A549 treated with RU486 at 1 μM for 4 hours (cell line): ENCODE results near the gene ARHGEF40. TPM values are rescaled to one million over a fixed set of nuclear protein-coding genes. Genes with fewer than 3 reads are reported as not detected.

Experiments used
- total RNA-seq: library from RNA; stranded (reverse); fragments of 200-300 nt; extraction: Qiagen RNA extraction; gene quantifications from 5 replicates; pipeline ENCODE4 v1.2.3, GENCODE V29; 2022; ENCODE audit warnings: low read depth

Gene ARHGEF40
- 8.7 to 14.2 TPM (median 11.2 TPM) in 5 replicates for total RNA-seq

GRCh38 chr14:21070083-21070609 lies at the start of gene ARHGEF40:
ARHGEF40 (plus strand) TSS chr14:21070304; CDS start chr14:21070397, 93 bp downstream.

GRCh38 chr14:21024585-21025370 lies 45.3 kb upstream of the ARHGEF40 start, which contains the start of gene NDRG2:
NDRG2 (minus strand) TSS chr14:21025061; CDS start chr14:21023315, 1,746 bp downstream.

GRCh38 chr14:21029917-21030316 lies 40.2 kb upstream of the ARHGEF40 start, which contains the start of gene TPPP2:
TPPP2 (plus strand) TSS chr14:21030217; CDS start chr14:21030582, 365 bp downstream.

GRCh38 chr14:21034707-21035106 lies 35.4 kb upstream of the ARHGEF40 start, which contains the start of gene RNASE13:
RNASE13 (minus strand) TSS chr14:21034807; CDS start chr14:21034288, 519 bp downstream.

GRCh38 chr14:21041676-21042433 lies 28.2 kb upstream of the ARHGEF40 start, which contains the start of gene RNASE7:
RNASE7 (plus strand) TSS chr14:21042362; CDS start chr14:21042993, 631 bp downstream.

DNA sequence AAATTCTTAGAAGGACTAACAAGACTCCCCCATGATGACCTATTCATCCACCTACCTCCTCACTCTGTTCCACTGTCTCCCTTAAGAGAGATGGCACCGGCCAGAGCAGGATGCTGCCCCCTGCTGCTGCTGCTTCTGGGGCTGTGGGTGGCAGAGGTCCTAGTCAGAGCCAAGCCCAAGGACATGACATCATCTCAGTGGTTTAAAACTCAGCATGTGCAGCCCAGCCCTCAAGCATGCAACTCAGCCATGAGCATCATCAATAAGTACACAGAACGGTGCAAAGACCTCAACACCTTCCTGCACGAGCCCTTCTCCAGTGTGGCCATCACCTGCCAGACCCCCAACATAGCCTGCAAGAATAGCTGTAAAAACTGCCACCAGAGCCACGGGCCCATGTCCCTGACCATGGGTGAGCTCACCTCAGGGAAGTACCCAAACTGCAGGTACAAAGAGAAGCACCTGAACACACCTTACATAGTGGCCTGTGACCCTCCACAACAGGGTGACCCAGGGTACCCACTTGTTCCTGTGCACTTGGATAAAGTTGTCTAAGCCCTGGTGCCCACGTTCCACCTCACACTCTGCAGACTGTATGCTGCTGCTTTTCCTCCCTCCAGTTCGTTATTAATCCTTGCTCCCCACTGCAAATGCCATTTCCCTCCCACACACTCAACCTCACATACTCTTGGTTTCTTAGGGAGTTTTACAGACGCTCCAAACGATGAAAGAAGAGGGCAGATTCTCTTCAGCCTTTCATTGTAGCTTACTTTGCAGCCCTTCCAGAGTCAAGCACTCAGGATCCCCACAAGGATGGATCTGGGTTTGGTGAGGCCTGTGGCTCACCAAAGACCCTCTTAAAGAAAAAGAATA lies 12.1 kb upstream of the ARHGEF40 start, which contains the start of gene RNASE8:
TSS of gene RNASE8 (plus strand) at position 20 of the 873 bp plus-strand sequence. CDS start at position 91, 71 bp downstream.

GRCh38 chr14:21098076-21098891 lies 28.2 kb downstream of the ARHGEF40 start, which contains the start of gene ZNF219:
ZNF219 (minus strand) TSS chr14:21098655; CDS start chr14:21093591, 5,064 bp downstream.

DNA sequence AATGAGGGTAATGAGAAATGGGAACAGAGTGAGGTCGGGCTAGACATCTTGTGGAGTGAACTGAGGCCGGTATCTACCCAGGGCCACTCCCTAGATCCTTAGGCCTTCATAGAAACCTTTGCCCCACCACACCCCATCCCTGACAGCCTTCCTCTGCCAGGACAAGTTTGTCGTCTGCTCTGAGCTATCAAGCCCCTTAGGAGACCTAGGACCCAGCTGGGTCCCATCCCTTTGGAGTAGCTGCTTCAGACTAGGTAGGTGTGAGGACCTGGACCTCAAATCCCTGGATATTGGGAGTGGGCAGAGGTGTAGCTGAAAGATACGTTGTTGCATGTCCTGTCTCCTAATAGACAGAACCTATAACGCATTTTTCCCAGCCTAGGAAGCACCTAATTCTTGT lies 30.8 kb downstream of the ARHGEF40 start, which contains the start of gene TMEM253:
TSS of gene TMEM253 (plus strand) at position 136 of the 400 bp plus-strand sequence. CDS start 278 bp downstream, outside the sequence.

Other genes with a start within 250 kb of the ARHGEF40 start
- not detected in 5 replicates for gene RNASE3, start 178.9 kb upstream of the ARHGEF40 start, total RNA-seq
- not detected in 5 replicates for gene RNASE2, start 114.8 kb upstream of the ARHGEF40 start, total RNA-seq
- gene METTL17, start 80.3 kb upstream of the ARHGEF40 start, total RNA-seq, result 70.7 to 74.7 TPM (median 73.0 TPM) in 5 replicates
- not detected in 5 replicates for gene SLC39A2, start 71.0 kb upstream of the ARHGEF40 start, total RNA-seq
- gene NDRG2, start 45.2 kb upstream of the ARHGEF40 start, total RNA-seq, result 3.0 to 4.4 TPM (median 3.2 TPM) in 5 replicates
- not detected in 5 replicates for gene TPPP2, start 40.1 kb upstream of the ARHGEF40 start, total RNA-seq
- not detected in 5 replicates for gene RNASE13, start 35.5 kb upstream of the ARHGEF40 start, total RNA-seq
- not detected in 5 replicates for gene RNASE7, start 27.9 kb upstream of the ARHGEF40 start, total RNA-seq
- gene RNASE8, start 12.5 kb upstream of the ARHGEF40 start, total RNA-seq, result not detected in 5 replicates
- gene ZNF219, start 28.4 kb downstream of the ARHGEF40 start, total RNA-seq, result 17.5 to 33.5 TPM (median 29.2 TPM) in 5 replicates
- 0.53 to 1.3 TPM (median 0.85 TPM) in 5 replicates for gene TMEM253, start 30.8 kb downstream of the ARHGEF40 start, total RNA-seq
- gene OR5AU1, start 85.8 kb downstream of the ARHGEF40 start, total RNA-seq, result not detected in 5 replicates
- gene HNRNPC, start 199.1 kb downstream of the ARHGEF40 start, total RNA-seq, result 761 to 1,051 TPM (median 847 TPM) in 5 replicates
- gene RPGRIP1, start 209.8 kb downstream of the ARHGEF40 start, total RNA-seq, result 0.07 to 0.71 TPM (median 0.23 TPM) in 5 replicates